ENCODE measurements around the gene SPEN.
"Not testable (repeated sequence)": the region's sequence is repeated elsewhere in the genome, so short reads cannot be mapped to it uniquely, and the experiment has no call there.

The SPEN gene

GRCh38 chr1:15885701-15886610, 38.4 kb downstream of the SPEN start:
- no peak overlapping the region for H2AK5ac ChIP-seq (ENCODE audit: low read length)
- H2BK5ac ChIP-seq (ENCODE audit: low read depth, low read length, poor library complexity), result peak overlapping the region; percentile 38
- H3K27me3 ChIP-seq (ENCODE audit: insufficient read depth, low read length), result no peaks in the 10 kb centered on the region
- H3K4me3 ChIP-seq (ENCODE audit: low read depth, low read length), result no peak overlapping the region
- H4K8ac ChIP-seq (ENCODE audit: low read depth, low read length), result peak overlapping the region; percentile 76
- no peak overlapping the region for H2BK120ac ChIP-seq (ENCODE audit: insufficient read depth, low read length, poor library complexity)
- peak overlapping the region; percentile 53 for H3K4me2 ChIP-seq (ENCODE audit: low read length)
- no peak overlapping the region for H4K12ac ChIP-seq (ENCODE audit: low read depth, low read length)
- H3K79me2 ChIP-seq (ENCODE audit: control insufficient read depth, insufficient read depth, low read length, poor library complexity), result peaks cover 2% of the 10 kb centered on the region
- H3K18ac ChIP-seq (ENCODE audit: low read length), result no peak overlapping the region
- H4K91ac ChIP-seq (ENCODE audit: low read depth, low read length), result peak overlapping the region; percentile 51
- H3K9me3 ChIP-seq (ENCODE audit: insufficient read depth, low read depth, low read length), result no peaks in the 10 kb centered on the region
- H3K27ac ChIP-seq (ENCODE audit: low read depth, low read length), result peak overlapping the region; percentile 40
- no CpG with 5 or more reads among the region's 14 CpGs for WGBS (ENCODE audit: extremely low coverage, insufficient coverage, insufficient read length)
- H3K4ac ChIP-seq (ENCODE audit: low read depth, low read length), result no peak overlapping the region
- H3K36me3 ChIP-seq (ENCODE audit: control insufficient read depth in 1 of 2, insufficient read depth in 2 of 2, low read length in 2 of 2), result peaks cover 0 to 1% of the 10 kb centered on the region in 2 experiments
- no peak overlapping the region for H3K9ac ChIP-seq (ENCODE audit: low read length)
- H3K23ac ChIP-seq (ENCODE audit: low read length), result no peak overlapping the region
- H2AFZ ChIP-seq (ENCODE audit: insufficient read depth, low read length, poor library complexity), result peak overlapping the region; percentile 91
- H3K4me1 ChIP-seq (ENCODE audit: control insufficient read depth in 1 of 2, insufficient read depth in 2 of 2, low read length in 2 of 2), result peaks cover 1 to 5% of the 10 kb centered on the region in 2 experiments
- H3K14ac ChIP-seq (ENCODE audit: low read length), result peak overlapping the region; percentile 64
- DNase-seq, result peak; percentile 78 to 81
- H3K79me1 ChIP-seq (ENCODE audit: low read length), result no peaks in the 10 kb centered on the region
- no peak overlapping the region for H2BK12ac ChIP-seq (ENCODE audit: low read length)

GRCh38 chr1:15886611-15887167, 39.2 kb downstream of the SPEN start:
- H3K9ac ChIP-seq (ENCODE audit: low read length), result no peak overlapping the region
- H4K91ac ChIP-seq (ENCODE audit: low read depth, low read length), result no peak overlapping the region
- H2AFZ ChIP-seq (ENCODE audit: insufficient read depth, low read length, poor library complexity), result no peak overlapping the region
- no peak overlapping the region for H4K12ac ChIP-seq (ENCODE audit: low read depth, low read length)
- no peaks in the 10 kb centered on the region for H3K27me3 ChIP-seq (ENCODE audit: insufficient read depth, low read length)
- H2AK5ac ChIP-seq (ENCODE audit: low read length), result no peak overlapping the region
- H2BK12ac ChIP-seq (ENCODE audit: low read length), result no peak overlapping the region
- no peak overlapping the region for H4K8ac ChIP-seq (ENCODE audit: low read depth, low read length)
- no peak overlapping the region for H3K18ac ChIP-seq (ENCODE audit: low read length)
- H2BK5ac ChIP-seq (ENCODE audit: low read depth, low read length, poor library complexity), result no peak overlapping the region
- H3K4ac ChIP-seq (ENCODE audit: low read depth, low read length), result peak overlapping the region; percentile 81
- peak overlapping the region; percentile 53 for H3K4me2 ChIP-seq (ENCODE audit: low read length)
- no peak overlapping the region for H2BK120ac ChIP-seq (ENCODE audit: insufficient read depth, low read length, poor library complexity)
- H3K9me3 ChIP-seq (ENCODE audit: insufficient read depth, low read depth, low read length), result no peaks in the 10 kb centered on the region
- H3K4me1 ChIP-seq (ENCODE audit: control insufficient read depth in 1 of 2, insufficient read depth in 2 of 2, low read length in 2 of 2), result peaks cover 1 to 5% of the 10 kb centered on the region in 2 experiments
- no CpG with 5 or more reads among the region's 4 CpGs for WGBS (ENCODE audit: extremely low coverage, insufficient coverage, insufficient read length)
- peaks cover 0 to 1% of the 10 kb centered on the region in 2 experiments for H3K36me3 ChIP-seq (ENCODE audit: control insufficient read depth in 1 of 2, insufficient read depth in 2 of 2, low read length in 2 of 2)
- no peaks in the 10 kb centered on the region for H3K79me1 ChIP-seq (ENCODE audit: low read length)
- no peak for DNase-seq
- H3K4me3 ChIP-seq (ENCODE audit: low read depth, low read length), result no peak overlapping the region
- H3K14ac ChIP-seq (ENCODE audit: low read length), result no peak overlapping the region
- no peak overlapping the region for H3K23ac ChIP-seq (ENCODE audit: low read length)
- H3K79me2 ChIP-seq (ENCODE audit: control insufficient read depth, insufficient read depth, low read length, poor library complexity), result peaks cover 2% of the 10 kb centered on the region
- H3K27ac ChIP-seq (ENCODE audit: low read depth, low read length), result peak overlapping the region; percentile 40

GRCh38 chr1:15892857-15893599, 45.5 kb downstream of the SPEN start:
- not testable (repeated sequence) for H3K14ac ChIP-seq (ENCODE audit: low read length); H3K9me3 ChIP-seq (ENCODE audit: insufficient read depth, low read depth, low read length); H3K79me2 ChIP-seq (ENCODE audit: control insufficient read depth, insufficient read depth, low read length, poor library complexity); H3K79me1 ChIP-seq (ENCODE audit: low read length); H2BK120ac ChIP-seq (ENCODE audit: insufficient read depth, low read length, poor library complexity); H3K18ac ChIP-seq (ENCODE audit: low read length); H3K9ac ChIP-seq (ENCODE audit: low read length); H2BK12ac ChIP-seq (ENCODE audit: low read length); H2AK5ac ChIP-seq (ENCODE audit: low read length); H3K4me1 ChIP-seq (ENCODE audit: control insufficient read depth in 1 of 2, insufficient read depth in 2 of 2, low read length in 2 of 2); H3K23ac ChIP-seq (ENCODE audit: low read length); H4K8ac ChIP-seq (ENCODE audit: low read depth, low read length); H3K27me3 ChIP-seq (ENCODE audit: insufficient read depth, low read length); H4K91ac ChIP-seq (ENCODE audit: low read depth, low read length); H3K36me3 ChIP-seq (ENCODE audit: control insufficient read depth in 1 of 2, insufficient read depth in 2 of 2, low read length in 2 of 2); H2AFZ ChIP-seq (ENCODE audit: insufficient read depth, low read length, poor library complexity); H3K4me3 ChIP-seq (ENCODE audit: low read depth, low read length); H3K4me2 ChIP-seq (ENCODE audit: low read length); H4K12ac ChIP-seq (ENCODE audit: low read depth, low read length); H2BK5ac ChIP-seq (ENCODE audit: low read depth, low read length, poor library complexity); H3K4ac ChIP-seq (ENCODE audit: low read depth, low read length)
- H3K27ac ChIP-seq (ENCODE audit: low read depth, low read length), result peak overlapping the region; percentile 1
- no CpG with 5 or more reads among the region's 6 CpGs for WGBS (ENCODE audit: extremely low coverage, insufficient coverage, insufficient read length)
- peak in 1 of 2 donors; percentile 52 for DNase-seq

- H2AFZ ChIP-seq (ENCODE audit: insufficient read depth, low read length, poor library complexity), result no peak overlapping the region
- H4K91ac ChIP-seq (ENCODE audit: low read depth, low read length), result no peak overlapping the region
- H3K9ac ChIP-seq (ENCODE audit: low read length), result no peak overlapping the region
- no peak overlapping the region for H3K18ac ChIP-seq (ENCODE audit: low read length)
- H3K4ac ChIP-seq (ENCODE audit: low read depth, low read length), result no peak overlapping the region
- no peaks in the 10 kb centered on the region for H3K9me3 ChIP-seq (ENCODE audit: insufficient read depth, low read depth, low read length)
- H3K79me1 ChIP-seq (ENCODE audit: low read length), result no peaks in the 10 kb centered on the region
- DNase-seq, result no peak
- peaks cover 0 to under 1% of the 10 kb centered on the region in 2 experiments for H3K36me3 ChIP-seq (ENCODE audit: control insufficient read depth in 1 of 2, insufficient read depth in 2 of 2, low read length in 2 of 2)
- H3K4me1 ChIP-seq (ENCODE audit: control insufficient read depth in 1 of 2, insufficient read depth in 2 of 2, low read length in 2 of 2), result peaks cover 0 to 2% of the 10 kb centered on the region in 2 experiments
- H3K14ac ChIP-seq (ENCODE audit: low read length), result no peak overlapping the region
- H2BK12ac ChIP-seq (ENCODE audit: low read length), result no peak overlapping the region
- no peak overlapping the region for H3K4me3 ChIP-seq (ENCODE audit: low read depth, low read length)
- H3K4me2 ChIP-seq (ENCODE audit: low read length), result no peak overlapping the region
- H3K27me3 ChIP-seq (ENCODE audit: insufficient read depth, low read length), result no peaks in the 10 kb centered on the region
- H2BK120ac ChIP-seq (ENCODE audit: insufficient read depth, low read length, poor library complexity), result no peak overlapping the region
- H2AK5ac ChIP-seq (ENCODE audit: low read length), result no peak overlapping the region
- H4K8ac ChIP-seq (ENCODE audit: low read depth, low read length), result no peak overlapping the region
- no peaks in the 10 kb centered on the region for H3K79me2 ChIP-seq (ENCODE audit: control insufficient read depth, insufficient read depth, low read length, poor library complexity)
- H3K27ac ChIP-seq (ENCODE audit: low read depth, low read length), result no peak overlapping the region
- no peak overlapping the region for H4K12ac ChIP-seq (ENCODE audit: low read depth, low read length)
- H3K23ac ChIP-seq (ENCODE audit: low read length), result no peak overlapping the region
- H2BK5ac ChIP-seq (ENCODE audit: low read depth, low read length, poor library complexity), result no peak overlapping the region
These were observed 47.7 kb downstream of the SPEN start for GRCh38 chr1:15895233-15895632.
